Type B pancreatic cell (in vitro differentiated cells): ENCODE data around the gene ZBTB20. TPM values are rescaled to one million over a fixed set of nuclear protein-coding genes. Genes with fewer than 3 reads are reported as not detected.
A peak's percentile ranks its signal among the peaks of the same experiment; 100 is the strongest.
"Not testable (repeated sequence)": the region's sequence is repeated elsewhere in the genome, so short reads cannot be mapped to it uniquely, and the experiment has no call there.

Experiments used
- DNase-seq: peaks from one replicate; pipeline ENCODE4 v3.0.0; 2021; ENCODE audit warnings: mixed read lengths; ENCODE audit not compliant: unreplicated experiment; ENCODE audit errors: extremely low spot score
- H3K27ac Mint-ChIP-seq: 2 replicates; pipeline ENCODE4 v1.8.0; 2021; ENCODE audit warnings: mild to moderate bottlenecking, mixed read lengths
- H3K27me3 Mint-ChIP-seq: 2 replicates; pipeline ENCODE4 v1.8.0; 2021; ENCODE audit warnings: mixed read lengths
- H3K36me3 Mint-ChIP-seq: 2 replicates; pipeline ENCODE4 v1.8.0; 2021; ENCODE audit warnings: mixed read lengths
- H3K4me1 Mint-ChIP-seq: one replicate; pipeline ENCODE4 v1.8.0; 2021; ENCODE audit warnings: mixed read lengths; ENCODE audit not compliant: unreplicated experiment
- H3K4me3 Mint-ChIP-seq: 2 replicates; pipeline ENCODE4 v1.8.0; 2021; ENCODE audit warnings: mild to moderate bottlenecking, mixed read lengths
- H3K9me3 Mint-ChIP-seq: 2 replicates; pipeline ENCODE4 v1.8.0; 2021; ENCODE audit warnings: mixed read lengths
- long read RNA-seq: library from polyadenylated mRNA; unstranded; transcript quantifications from one replicate; pipeline ENCODE4 v2.0.0, GENCODE V29; 2020
- total RNA-seq: library from RNA; stranded (reverse); gene quantifications from 2 replicates; pipeline ENCODE4 v1.2.1, GENCODE V29; 2021; ENCODE audit warnings: low replicate concordance
- TF ChIP-seq, protein P1 (sequence below): fragments of 200-600 bp; sonication (generic); conservative IDR thresholded peaks from 2 replicates; pipeline ENCODE4 v1.5.0; 2021; ENCODE audit warnings: antibody characterized with exemption, mild to moderate bottlenecking

ZBTB20 gene
- total RNA-seq: 7.6 and 14.4 TPM in 2 replicates
- long read RNA-seq, partial matches to known transcripts: 5 of 15 reads
- long read RNA-seq, other reads (novel, unspliced or antisense): 10 of 15 reads

DNA sequence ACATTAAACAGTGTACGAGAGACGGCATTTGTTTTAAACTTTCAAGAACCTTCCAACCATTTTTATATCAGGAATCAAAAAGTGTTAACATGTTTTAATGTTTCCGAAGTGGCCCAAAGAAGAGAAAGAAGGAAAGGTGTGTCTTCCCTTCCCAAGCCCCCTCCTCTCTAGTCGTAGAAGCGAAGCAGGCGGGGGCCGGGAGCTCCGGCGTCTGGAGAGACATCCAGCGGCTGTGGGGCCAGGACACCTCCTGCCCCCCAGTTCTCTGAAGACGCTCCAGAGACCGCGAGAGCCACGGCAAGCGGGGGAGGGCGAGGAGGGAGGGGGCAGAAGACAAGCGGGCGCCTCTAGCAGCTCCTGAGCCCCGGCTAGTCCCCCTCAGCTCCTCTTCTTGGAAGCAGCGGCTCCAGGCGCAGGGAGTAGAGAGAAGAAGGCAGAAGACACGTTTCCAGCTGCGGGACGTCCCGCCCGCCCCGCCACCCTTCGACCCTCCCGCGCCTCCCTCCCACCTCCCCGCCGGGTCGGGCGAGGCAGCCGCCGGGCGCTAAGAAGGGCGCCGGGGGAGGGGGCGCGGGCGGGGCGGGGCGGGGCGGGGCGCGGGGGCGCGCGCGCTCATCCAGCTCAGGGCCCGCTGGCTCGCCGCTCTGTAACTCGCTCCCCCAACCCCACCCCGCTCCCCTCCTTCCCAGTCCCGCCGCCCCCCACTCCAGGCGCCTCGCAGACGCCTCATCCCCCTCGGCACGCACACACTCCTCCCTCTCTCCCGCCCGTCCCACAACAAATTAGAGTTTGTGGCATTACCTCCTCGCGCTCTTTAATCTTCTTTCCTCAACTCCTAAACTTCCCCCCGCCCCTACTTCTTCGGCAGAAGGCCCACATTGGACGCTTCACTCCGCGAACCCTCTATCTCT, at the start of gene ZBTB20:
Gene ZBTB20, minus strand, starts transcription at position 871 of the 911 bp plus-strand sequence.
- Mint-ChIP-seq H3K27ac (peak within 1 kb of the TSS; percentile 99), H3K36me3 (no peaks in the 10 kb centered on the region), H3K4me1 (peaks cover 10% of the 10 kb centered on the region), H3K27me3 (no peaks in the 10 kb centered on the region), H3K4me3 (peak within 1 kb of the TSS; percentile 98), H3K9me3 (no peaks in the 10 kb centered on the region)
- TF ChIP-seq, protein P1, sequence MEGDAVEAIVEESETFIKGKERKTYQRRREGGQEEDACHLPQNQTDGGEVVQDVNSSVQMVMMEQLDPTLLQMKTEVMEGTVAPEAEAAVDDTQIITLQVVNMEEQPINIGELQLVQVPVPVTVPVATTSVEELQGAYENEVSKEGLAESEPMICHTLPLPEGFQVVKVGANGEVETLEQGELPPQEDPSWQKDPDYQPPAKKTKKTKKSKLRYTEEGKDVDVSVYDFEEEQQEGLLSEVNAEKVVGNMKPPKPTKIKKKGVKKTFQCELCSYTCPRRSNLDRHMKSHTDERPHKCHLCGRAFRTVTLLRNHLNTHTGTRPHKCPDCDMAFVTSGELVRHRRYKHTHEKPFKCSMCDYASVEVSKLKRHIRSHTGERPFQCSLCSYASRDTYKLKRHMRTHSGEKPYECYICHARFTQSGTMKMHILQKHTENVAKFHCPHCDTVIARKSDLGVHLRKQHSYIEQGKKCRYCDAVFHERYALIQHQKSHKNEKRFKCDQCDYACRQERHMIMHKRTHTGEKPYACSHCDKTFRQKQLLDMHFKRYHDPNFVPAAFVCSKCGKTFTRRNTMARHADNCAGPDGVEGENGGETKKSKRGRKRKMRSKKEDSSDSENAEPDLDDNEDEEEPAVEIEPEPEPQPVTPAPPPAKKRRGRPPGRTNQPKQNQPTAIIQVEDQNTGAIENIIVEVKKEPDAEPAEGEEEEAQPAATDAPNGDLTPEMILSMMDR: no peak
- DNase-seq: peak; percentile 83

DNA sequence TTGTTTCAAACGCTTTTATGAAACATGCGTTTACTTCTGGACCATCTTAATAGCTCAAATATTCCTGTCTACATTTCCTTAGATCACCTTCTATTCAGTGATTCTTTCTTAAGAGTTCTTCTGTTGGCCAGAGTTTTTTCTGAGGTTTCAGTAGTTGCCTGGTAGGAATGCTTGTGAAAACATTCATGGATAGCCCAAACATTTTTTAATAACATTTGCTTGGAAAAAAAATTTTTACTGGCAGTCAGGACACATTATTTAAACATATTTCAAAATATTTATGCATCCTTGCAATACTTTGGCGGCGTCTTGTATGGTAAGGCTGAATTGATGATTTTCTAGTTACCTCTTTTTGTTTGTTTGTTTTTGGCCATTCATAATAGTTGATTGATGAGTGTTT, 47.4 kb upstream of the ZBTB20 start:
- H3K4me3 Mint-ChIP-seq: no peak overlapping the region
- H3K27ac Mint-ChIP-seq: no peak overlapping the region

DNA sequence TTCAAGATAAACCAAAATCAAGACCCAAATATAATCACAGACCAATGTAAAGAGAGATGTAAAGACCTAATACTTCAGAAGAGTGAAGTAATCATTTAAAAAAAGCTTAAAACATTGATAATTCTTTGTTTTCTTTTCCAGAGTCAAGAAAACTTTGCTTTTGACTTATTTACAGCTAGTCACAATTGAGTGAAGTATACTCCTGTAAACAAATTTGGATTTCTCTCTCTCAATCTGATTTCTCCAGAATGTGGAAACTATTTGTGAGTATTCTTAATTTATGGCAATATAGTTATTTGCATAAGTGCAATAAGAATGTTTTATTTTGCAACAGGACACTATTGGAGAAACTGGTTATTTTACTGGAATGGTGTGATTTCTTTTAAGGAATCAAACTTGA, 43.7 kb upstream of the ZBTB20 start:
- no peak overlapping the region for H3K27ac Mint-ChIP-seq
- no peak overlapping the region for H3K4me3 Mint-ChIP-seq
- H3K4me1 Mint-ChIP-seq: no peaks in the 10 kb centered on the region
- DNase-seq: no peak
- no peaks in the 10 kb centered on the region for H3K36me3 Mint-ChIP-seq
- H3K27me3 Mint-ChIP-seq: no peaks in the 10 kb centered on the region
- no peaks in the 10 kb centered on the region for H3K9me3 Mint-ChIP-seq
- TF ChIP-seq, protein P1: no peak

More for the DNA sequence above, 47.4 kb upstream of the ZBTB20 start:
- Mint-ChIP-seq H3K4me1 (no peaks in the 10 kb centered on the region), H3K36me3 (no peaks in the 10 kb centered on the region), H3K9me3 (no peaks in the 10 kb centered on the region), H3K27me3 (no peaks in the 10 kb centered on the region)
- TF ChIP-seq, protein P1: no peak
- DNase-seq: no peak

DNA sequence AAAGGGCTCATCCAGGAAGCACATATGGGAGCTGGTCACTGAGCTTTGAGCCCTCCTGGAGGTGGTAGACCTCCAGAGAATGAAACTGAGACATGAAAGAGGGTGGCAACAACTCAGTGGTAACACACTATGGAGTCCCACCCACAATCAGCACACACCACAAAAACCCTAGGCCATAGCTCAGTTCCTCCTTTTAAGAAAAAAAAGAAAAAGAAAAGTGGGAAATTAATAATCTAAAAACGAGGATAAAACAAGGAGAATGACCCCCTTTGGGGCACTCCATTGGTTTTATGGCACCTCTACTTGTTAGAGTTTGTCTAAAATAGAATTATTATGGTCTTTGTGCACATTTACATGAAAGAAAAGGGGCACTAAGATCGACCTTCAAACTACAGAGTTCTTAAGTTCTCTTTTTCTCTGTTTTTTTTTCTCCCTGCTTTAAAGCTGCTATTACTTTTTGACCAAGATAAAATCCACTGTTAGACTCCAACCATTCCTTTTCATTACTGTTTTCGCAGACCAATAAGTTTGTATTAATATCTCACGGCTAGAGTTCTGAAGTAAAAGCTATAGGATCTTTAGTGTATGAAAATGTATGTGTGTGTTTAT, 40.2 kb upstream of the ZBTB20 start:
- Mint-ChIP-seq H3K27ac (no peak overlapping the region), H3K4me3 (no peak overlapping the region), H3K4me1 (no peaks in the 10 kb centered on the region), H3K27me3 (no peaks in the 10 kb centered on the region), H3K9me3 (no peaks in the 10 kb centered on the region), H3K36me3 (no peaks in the 10 kb centered on the region)
- no peak for DNase-seq
- TF ChIP-seq, protein P1: no peak

DNA sequence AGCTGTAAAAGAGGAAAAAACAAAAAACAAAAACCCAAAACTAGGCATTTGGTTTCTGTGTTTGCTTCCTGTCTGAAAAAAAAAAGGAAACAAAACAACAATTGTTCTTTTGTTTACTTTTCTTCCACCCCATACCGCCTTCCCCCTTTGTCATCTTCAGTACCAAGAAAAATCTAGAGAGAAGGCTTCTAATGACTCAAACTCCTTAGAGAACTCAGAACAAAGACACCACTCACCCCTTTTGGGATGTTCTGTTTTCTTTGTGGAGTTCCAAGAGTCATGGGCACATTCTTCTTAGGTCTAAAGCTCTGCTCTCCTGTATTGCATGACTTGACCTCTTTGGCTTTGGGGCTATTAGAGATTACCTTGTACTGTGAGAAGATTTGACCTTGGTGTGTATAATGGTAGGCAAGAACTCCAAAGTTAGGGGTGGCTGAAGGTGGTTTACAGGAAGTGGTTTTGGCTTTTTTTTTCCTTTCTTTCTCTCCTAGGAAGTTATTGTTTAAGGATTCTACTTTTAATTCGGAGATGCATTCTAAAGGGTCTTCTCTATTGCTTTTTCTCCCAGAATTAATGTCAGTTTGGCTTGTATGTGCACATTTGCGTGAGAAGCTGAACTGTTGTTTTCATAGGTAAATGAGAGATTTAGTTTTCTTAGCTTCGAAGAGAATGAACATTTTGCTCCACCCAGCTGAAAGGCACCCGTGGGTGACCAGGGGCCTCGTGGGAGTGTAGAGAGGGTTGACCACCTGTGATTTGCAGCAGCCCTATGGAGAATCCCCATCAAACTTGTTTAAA, 39.5 kb upstream of the ZBTB20 start:
- Mint-ChIP-seq H3K4me3 (no peak overlapping the region), H3K4me1 (no peaks in the 10 kb centered on the region), H3K27me3 (no peaks in the 10 kb centered on the region), H3K36me3 (no peaks in the 10 kb centered on the region), H3K27ac (no peak overlapping the region), H3K9me3 (no peaks in the 10 kb centered on the region)
- TF ChIP-seq, protein P1: no peak
- no peak for DNase-seq

DNA sequence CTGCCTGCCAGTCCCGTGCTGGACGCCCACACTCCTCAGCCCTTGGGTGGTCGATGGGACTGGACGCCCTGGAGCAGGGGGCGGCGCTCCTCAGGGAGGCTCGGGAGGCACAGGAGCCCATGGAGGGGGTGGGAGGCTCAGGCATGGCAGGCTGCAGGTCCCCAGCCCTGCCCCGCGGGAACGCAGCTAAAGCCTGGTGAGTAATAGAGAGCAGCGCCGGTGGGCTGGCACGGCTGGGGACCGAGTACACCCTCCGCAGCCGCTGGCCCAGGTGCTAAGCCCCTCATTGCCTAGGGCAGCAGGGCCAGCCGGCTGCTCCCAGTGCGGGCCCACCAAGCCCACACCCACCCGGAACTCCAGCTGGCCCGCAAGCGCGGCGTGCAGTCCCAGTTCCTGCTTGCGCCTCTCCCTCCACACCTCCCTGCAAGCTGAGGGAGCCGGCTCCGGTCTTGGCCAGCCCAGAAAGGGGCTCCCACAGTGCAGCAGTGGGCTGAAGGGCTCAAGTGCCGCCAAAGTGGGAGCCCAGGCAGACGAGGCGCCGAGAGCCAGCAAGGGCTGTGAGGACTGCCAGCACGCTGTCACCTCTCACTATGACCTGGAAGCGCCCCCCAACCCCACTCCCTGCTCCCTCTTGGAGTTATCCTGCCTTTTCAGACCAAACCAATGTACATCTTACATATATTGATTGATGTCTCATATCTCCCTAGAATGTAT, 37.9 kb upstream of the ZBTB20 start:
- not testable (repeated sequence) for H3K27ac Mint-ChIP-seq, H3K4me1 Mint-ChIP-seq, H3K9me3 Mint-ChIP-seq, H3K4me3 Mint-ChIP-seq, DNase-seq, H3K27me3 Mint-ChIP-seq, H3K36me3 Mint-ChIP-seq

DNA sequence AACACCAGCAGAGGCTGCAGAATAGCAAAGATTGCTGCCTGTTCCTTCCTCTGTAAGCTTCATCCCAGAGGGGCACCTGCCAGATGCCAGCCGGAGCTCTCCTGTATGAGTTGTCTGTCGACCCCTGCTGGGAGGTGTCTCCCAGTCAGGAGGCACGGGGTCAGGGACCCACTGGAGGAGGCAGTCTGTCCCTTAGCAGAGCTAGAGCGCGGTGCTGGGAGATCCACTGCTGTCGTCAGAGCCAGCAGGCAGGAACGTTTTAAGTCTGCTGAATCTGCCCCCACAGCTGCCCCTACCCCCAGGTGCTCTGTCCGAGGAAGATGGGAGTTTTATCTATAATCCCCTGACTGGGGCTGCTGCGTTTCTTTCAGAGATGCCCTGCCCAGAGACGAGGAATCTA, 31.8 kb upstream of the ZBTB20 start:
- H3K27ac Mint-ChIP-seq, DNase-seq, H3K36me3 Mint-ChIP-seq, H3K4me3 Mint-ChIP-seq, H3K4me1 Mint-ChIP-seq, H3K27me3 Mint-ChIP-seq, H3K9me3 Mint-ChIP-seq: not testable (repeated sequence)
